WTC11 (cell line): ENCODE results near the gene DDX25. TPM values are rescaled to one million over a fixed set of nuclear protein-coding genes. Genes with fewer than 3 reads are reported as not detected.

Source experiments
- ATAC-seq: fragments of 200-7000 bp; cut with Tn5 transposase; 2 replicates; pipeline ENCODE4 v1.10.0; 2021; ENCODE audit warnings: mild to moderate bottlenecking, moderate library complexity
- CTCF ChIA-PET: fragments of 300-600 bp; sonication (Branson Sonifier 250); formaldehyde crosslinking; loops from one replicate; lab custom pipeline; 2021; ENCODE audit warnings: antibody characterized with exemption; lab: Charles Lee
- POLR2A ChIA-PET: fragments of 350-600 bp; sonication (Branson Sonifier 250); formaldehyde crosslinking; loops from one replicate; lab custom pipeline; 2021; ENCODE audit warnings: antibody characterized with exemption; lab: Charles Lee
- DNase-seq: peaks from one replicate; pipeline ENCODE4 v3.0.0; 2021; ENCODE audit warnings: low spot score
- H3K27ac Mint-ChIP-seq: 2 replicates; pipeline ENCODE4 v1.8.0; 2021; ENCODE audit warnings: mixed read lengths
- H3K27me3 Mint-ChIP-seq: 2 replicates; pipeline ENCODE4 v1.8.0; 2021; ENCODE audit warnings: low read depth, mild to moderate bottlenecking, moderate library complexity, mixed read lengths
- H3K36me3 Mint-ChIP-seq: 2 replicates; pipeline ENCODE4 v1.8.0; 2021; ENCODE audit warnings: mixed read lengths
- H3K4me1 Mint-ChIP-seq: 2 replicates; pipeline ENCODE4 v1.8.0; 2022; ENCODE audit warnings: mixed read lengths
- H3K4me3 Mint-ChIP-seq: 2 replicates; pipeline ENCODE4 v1.8.0; 2021; ENCODE audit warnings: mild to moderate bottlenecking, moderate library complexity, mixed read lengths
- H3K9me3 Mint-ChIP-seq: 2 replicates; pipeline ENCODE4 v1.8.0; 2021; ENCODE audit warnings: mixed read lengths
- ATF1 ChIP-seq: sonication (generic); formaldehyde crosslinking; IDR thresholded peaks from 2 replicates; pipeline ENCODE4 v1.8.1; 2023; ENCODE audit warnings: mild to moderate bottlenecking, moderate library complexity, missing genetic modification reagents
- CREM ChIP-seq: sonication (generic); formaldehyde crosslinking; IDR thresholded peaks from 2 replicates; pipeline ENCODE4 v1.8.1; 2022; ENCODE audit warnings: mild to moderate bottlenecking, missing genetic modification reagents, moderate library complexity
- E2F1 ChIP-seq: sonication (generic); formaldehyde crosslinking; IDR thresholded peaks from 2 replicates; pipeline ENCODE4 v1.8.0; 2022; ENCODE audit warnings: mild to moderate bottlenecking, missing genetic modification reagents
- ELF4 ChIP-seq: sonication (generic); formaldehyde crosslinking; IDR thresholded peaks from 2 replicates; pipeline ENCODE4 v1.8.1; 2022; ENCODE audit warnings: low read depth, mild to moderate bottlenecking, moderate library complexity, missing genetic modification reagents
- GABPB1 ChIP-seq: sonication (generic); formaldehyde crosslinking; IDR thresholded peaks from 2 replicates; pipeline ENCODE4 v1.8.1; 2023; ENCODE audit warnings: mild to moderate bottlenecking, missing genetic modification reagents
- GRHL2 ChIP-seq: fragments of 250-450 bp; sonication (Bioruptor Pico); IDR thresholded peaks from 2 replicates; pipeline ENCODE4 v1.8.0; 2022; ENCODE audit warnings: mild to moderate bottlenecking, moderate library complexity; ENCODE audit not compliant: insufficient replicate concordance, severe bottlenecking
- JUN ChIP-seq: sonication (generic); formaldehyde crosslinking; IDR thresholded peaks from 2 replicates; pipeline ENCODE4 v1.8.0; 2023; ENCODE audit warnings: mild to moderate bottlenecking, missing genetic modification reagents
- KAT7 ChIP-seq: sonication (generic); formaldehyde crosslinking; IDR thresholded peaks from 2 replicates; pipeline ENCODE4 v1.8.1; 2023; ENCODE audit warnings: missing genetic modification reagents, mild to moderate bottlenecking, borderline replicate concordance
- MLX ChIP-seq: sonication (generic); formaldehyde crosslinking; IDR thresholded peaks from 2 replicates; pipeline ENCODE4 v1.8.1; 2023; ENCODE audit warnings: mild to moderate bottlenecking, missing genetic modification reagents, moderate library complexity
- MXD4 ChIP-seq: fragments of 250-450 bp; sonication (Bioruptor Pico); IDR thresholded peaks from 2 replicates; pipeline ENCODE4 v1.8.0; 2021; ENCODE audit warnings: mild to moderate bottlenecking, moderate library complexity, borderline replicate concordance
- MYBL2 ChIP-seq: sonication (generic); formaldehyde crosslinking; IDR thresholded peaks from 2 replicates; pipeline ENCODE4 v1.8.1; 2023; ENCODE audit warnings: mild to moderate bottlenecking, moderate library complexity, missing genetic modification reagents
- OVOL2 ChIP-seq: fragments of 250-450 bp; sonication (Bioruptor Pico); IDR thresholded peaks from 2 replicates; pipeline ENCODE4 v1.9.0; 2021; ENCODE audit warnings: mild to moderate bottlenecking, borderline replicate concordance
- RELA ChIP-seq: sonication (generic); formaldehyde crosslinking; IDR thresholded peaks from 2 replicates; pipeline ENCODE4 v1.8.1; 2022; ENCODE audit warnings: missing genetic modification reagents, mild to moderate bottlenecking, borderline replicate concordance
- STAT6 ChIP-seq: sonication (generic); formaldehyde crosslinking; conservative IDR thresholded peaks from 2 replicates; pipeline ENCODE4 v1.8.1; 2023; ENCODE audit warnings: mild to moderate bottlenecking, low read depth, missing genetic modification reagents, moderate library complexity
- ZBTB21 ChIP-seq: sonication (generic); formaldehyde crosslinking; IDR thresholded peaks from 2 replicates; pipeline ENCODE4 v1.8.1; 2023; ENCODE audit warnings: mild to moderate bottlenecking, missing genetic modification reagents, borderline replicate concordance
- ZBTB43 ChIP-seq: sonication (generic); formaldehyde crosslinking; IDR thresholded peaks from 2 replicates; pipeline ENCODE4 v1.8.1; 2023; ENCODE audit warnings: mild to moderate bottlenecking, missing genetic modification reagents
- ZNF281 ChIP-seq: sonication (generic); formaldehyde crosslinking; IDR thresholded peaks from 2 replicates; pipeline ENCODE4 v1.8.0; 2023; ENCODE audit warnings: mild to moderate bottlenecking, missing genetic modification reagents
- ZNF512 ChIP-seq: sonication (generic); formaldehyde crosslinking; IDR thresholded peaks from 2 replicates; pipeline ENCODE4 v1.8.1; 2022; ENCODE audit warnings: missing genetic modification reagents, borderline replicate concordance
- total RNA-seq: library from RNA; stranded (reverse); gene quantifications from 3 replicates; pipeline ENCODE4 v1.2.3, GENCODE V29; 2021

The DDX25 gene
- total RNA-seq, 1 experiment from 2014 or later = 17.5 TPM

- no peak overlapping the region for H3K4me3 Mint-ChIP-seq
- no peak for TF ChIP-seq ATF1 (CRISPR knock-in tag)
- no peak for TF ChIP-seq MXD4
- TF ChIP-seq RELA = no peak
- TF ChIP-seq MLX (CRISPR knock-in tag) = no peak
- TF ChIP-seq JUN (CRISPR knock-in tag) = no peak
- ChIA-PET CTCF (interaction anchor here (1.3 to 2.6 kb wide), 3 partner anchors 17 to 269 kb away, joined by 6 to 11 read pairs (median 10); no protein-coding TSS in a partner anchor), POLR2A (no interaction called here)
- no peaks in the 10 kb centered on the region for H3K9me3 Mint-ChIP-seq
- no peak overlapping the region for H3K27ac Mint-ChIP-seq
- no peaks in the 10 kb centered on the region for H3K36me3 Mint-ChIP-seq
- no peak for DNase-seq
- H3K27me3 Mint-ChIP-seq = no peaks in the 10 kb centered on the region
- no peak for ATAC-seq
- H3K4me1 Mint-ChIP-seq = peaks cover 8% of the 10 kb centered on the region; the same call in 1 of the 2 replicates
These were observed 20.2 kb downstream of the DDX25 start for GRCh38 chr11:125924384-125925007.

- ChIA-PET CTCF (interaction anchor here (0.6 to 2.6 kb wide), 4 partner anchors 12 to 269 kb away, joined by 5 to 11 read pairs (median 7); no protein-coding TSS in a partner anchor), POLR2A (no interaction called here)
- ATAC-seq (no peak), DNase-seq (no peak)
- H3K9me3 Mint-ChIP-seq = no peaks in the 10 kb centered on the region
- TF ChIP-seq GABPB1 (CRISPR knock-in tag) = peak; percentile 37; the same call in 1 of the 2 replicates
- no peak for TF ChIP-seq OVOL2 (CRISPR knock-in tag)
- no peak for TF ChIP-seq KAT7 (CRISPR knock-in tag)
- H3K27ac Mint-ChIP-seq = no peak overlapping the region
- peaks cover 8% of the 10 kb centered on the region; the same call in 1 of the 2 replicates for H3K4me1 Mint-ChIP-seq
- no peak overlapping the region for H3K4me3 Mint-ChIP-seq
- no peaks in the 10 kb centered on the region for H3K36me3 Mint-ChIP-seq
- no peaks in the 10 kb centered on the region for H3K27me3 Mint-ChIP-seq
These were observed 21.0 kb downstream of the DDX25 start for GRCh38 chr11:125925247-125925740.

- Mint-ChIP-seq H3K4me1 (peaks cover 8% of the 10 kb centered on the region; the same call in 1 of the 2 replicates), H3K36me3 (no peaks in the 10 kb centered on the region), H3K27ac (no peak overlapping the region), H3K4me3 (no peak overlapping the region), H3K27me3 (no peaks in the 10 kb centered on the region), H3K9me3 (no peaks in the 10 kb centered on the region)
- ATAC-seq = no peak
- ChIA-PET CTCF (interaction anchor here (0.8 to 2.6 kb wide), 3 partner anchors 16 to 268 kb away, joined by 5 to 11 read pairs (median 6); no protein-coding TSS in a partner anchor), POLR2A (no interaction called here)
- DNase-seq = no peak
- no peak for TF ChIP-seq STAT6
- TF ChIP-seq CREM (CRISPR knock-in tag) = no peak
- TF ChIP-seq ZBTB43 (CRISPR knock-in tag) = no peak
- TF ChIP-seq ZBTB21 (CRISPR knock-in tag) = no peak
- TF ChIP-seq ZNF512 = no peak
- no peak for TF ChIP-seq ELF4
- TF ChIP-seq MYBL2 (CRISPR knock-in tag) = no peak
- no peak for TF ChIP-seq GRHL2 (CRISPR knock-in tag)
- no peak for TF ChIP-seq ZNF281
- TF ChIP-seq E2F1 = no peak
These were observed 21.5 kb downstream of the DDX25 start for GRCh38 chr11:125925804-125926203.
